22Rv1 (cell line): Measurements from ENCODE around the gene DEF6.

ENCODE experiments used
- CTCF ChIP-seq: fragments of 450-650 bp; IDR thresholded peaks from 2 replicates; pipeline ENCODE4 v1.5.1; 2017; ENCODE audit warnings: mild to moderate bottlenecking
- ZFX ChIP-seq: fragments of 450-650 bp; IDR thresholded peaks from 2 replicates; pipeline ENCODE4 v1.6.1; 2017; ENCODE audit warnings: antibody characterized with exemption, borderline replicate concordance

DNA sequence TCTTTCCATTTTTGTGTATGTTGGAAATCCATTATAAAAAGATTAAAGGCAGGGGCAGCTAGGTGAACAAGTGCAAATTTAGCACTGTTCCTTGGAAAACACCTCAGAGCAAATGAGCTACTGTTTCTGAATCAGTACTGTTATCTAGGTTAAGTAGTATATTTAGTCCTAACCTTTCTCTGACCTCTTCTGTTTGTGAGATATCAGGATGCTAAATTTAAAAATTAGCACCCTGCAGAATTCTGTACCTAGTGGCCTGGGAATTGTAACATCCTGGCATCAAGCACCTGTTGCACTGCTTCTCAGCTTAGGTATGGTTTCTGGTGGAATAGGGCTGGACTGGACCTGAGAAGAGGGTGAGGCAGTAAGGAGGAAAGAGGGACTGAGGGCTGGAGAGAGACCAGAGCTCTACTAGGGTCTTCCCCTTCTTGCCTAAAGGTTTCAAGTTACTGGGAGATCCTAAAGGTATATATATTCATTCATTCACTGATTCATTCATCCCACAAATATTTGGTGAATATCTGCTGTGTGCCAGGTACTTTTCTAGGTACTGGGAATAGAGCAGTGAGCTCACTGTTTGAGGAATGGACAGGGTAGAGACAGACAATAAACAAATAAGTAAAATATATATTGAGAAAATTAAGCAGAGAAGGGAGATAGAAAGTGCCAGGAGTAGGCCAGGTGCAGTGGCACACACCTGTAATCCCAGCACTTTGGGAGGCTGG lies 32.9 kb upstream of the DEF6 start:
- TF ChIP-seq CTCF (no peak), ZFX (no peak)
